LNCAP (cell line): ENCODE results near the gene SIRPD.

ENCODE experiments used
- CTCF ChIP-seq: fragments of 450-650 bp; IDR thresholded peaks from 2 replicates; pipeline ENCODE4 v1.5.1; 2017; ENCODE audit warnings: mild to moderate bottlenecking

SIRPD gene

GRCh38 chr20:1499528-1500420 lies 57.7 kb downstream of the SIRPD start:
- no peak for TF ChIP-seq CTCF

- no peak for TF ChIP-seq CTCF
Measured at GRCh38 chr20:1496930-1497329, 60.6 kb downstream of the SIRPD start.

DNA sequence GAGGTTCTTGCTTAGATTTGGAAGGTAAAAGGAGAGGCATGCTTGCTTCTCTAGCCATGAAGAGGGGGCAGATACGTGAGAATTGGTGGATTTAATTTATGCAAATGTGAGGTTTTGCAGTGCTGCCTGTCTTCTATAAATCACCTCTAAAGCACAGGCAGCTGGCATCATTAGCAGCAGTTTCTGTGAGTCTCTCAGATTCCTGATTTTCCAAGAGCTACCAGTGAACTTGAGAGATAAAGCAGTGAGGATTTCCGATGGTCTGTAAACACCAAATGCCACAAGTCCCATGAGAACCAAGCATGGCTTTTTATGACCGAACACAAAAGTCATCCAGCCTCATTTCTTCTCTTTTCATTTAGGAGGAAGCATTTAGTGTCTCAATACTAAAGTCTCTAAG lies 63.1 kb downstream of the SIRPD start:
- no peak for TF ChIP-seq CTCF

DNA sequence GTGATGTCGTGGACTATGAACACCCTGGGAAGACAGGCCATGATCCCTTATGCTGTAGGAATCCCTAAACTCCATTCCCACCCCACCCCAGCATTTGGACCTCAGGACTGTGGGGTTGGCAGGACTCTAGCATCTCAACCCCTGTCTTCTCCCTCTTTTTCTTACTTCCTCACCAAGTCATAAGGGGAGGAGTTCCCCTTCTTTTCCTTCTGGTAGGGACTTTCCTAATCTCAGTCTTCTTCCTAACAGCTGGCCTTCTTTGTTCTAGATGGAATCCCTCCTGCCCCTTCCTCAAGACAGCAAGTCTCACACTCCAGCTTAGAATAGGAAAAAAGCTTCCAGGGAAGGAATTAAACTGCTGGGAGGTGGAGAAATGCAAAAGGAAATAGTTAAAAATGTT lies 64.0 kb downstream of the SIRPD start:
- TF ChIP-seq CTCF: no peak

GRCh38 chr20:1491860-1492642 lies 65.5 kb downstream of the SIRPD start:
- TF ChIP-seq CTCF: no peak

GRCh38 chr20:1491281-1491840 lies 66.1 kb downstream of the SIRPD start, which contains the start of gene SIRPB2:
Gene SIRPB2, minus strand, starts transcription at chr20:1491420. Its CDS starts 61 bp downstream, at chr20:1491359.
- TF ChIP-seq CTCF: no peak

GRCh38 chr20:1490643-1491195 lies 66.8 kb downstream of the SIRPD start:
- TF ChIP-seq CTCF: no peak
